Neural cell (in vitro differentiated cells): Measurements from ENCODE around the gene ARPC5L. TPM values are rescaled to one million over a fixed set of nuclear protein-coding genes. Genes with fewer than 3 reads are reported as not detected.

ENCODE experiments used
- H2AFZ ChIP-seq: fragments of 200-600, 300-800 bp; sonication (generic), shearing (Covaris generic); 2 replicates; pipeline ENCODE4 v1.6.0; 2014; ENCODE audit warnings: low read depth, mild to moderate bottlenecking, antibody characterized with exemption, low read length, moderate library complexity
- H3F3A ChIP-seq: fragments of 200-600 bp; shearing (Covaris generic); 2 replicates; pipeline ENCODE4 v1.6.1; 2016; ENCODE audit warnings: mild to moderate bottlenecking, moderate library complexity, mixed read lengths, antibody characterized with exemption, low read length; ENCODE audit not compliant: insufficient read depth, poor library complexity, severe bottlenecking
- H3K27ac ChIP-seq: fragments of 200-600, 300-800 bp; sonication (generic), shearing (Covaris generic); 2 replicates; pipeline ENCODE4 v1.5.1; 2014; ENCODE audit warnings: mild to moderate bottlenecking, low read length, moderate library complexity
- H3K27me3 ChIP-seq: fragments of 300-800, 200-600 bp; sonication (generic), shearing (Covaris generic); 2 replicates; pipeline ENCODE4 v1.6.0; 2014; ENCODE audit warnings: mild to moderate bottlenecking, low read depth, low read length, moderate library complexity; ENCODE audit not compliant: insufficient read depth
- H3K36me3 ChIP-seq: fragments of 300-800, 200-600 bp; sonication (generic), shearing (Covaris generic); 2 replicates; pipeline ENCODE4 v1.5.1; 2014; ENCODE audit warnings: mild to moderate bottlenecking, antibody characterized with exemption, low read length, moderate library complexity; ENCODE audit not compliant: insufficient read depth
- H3K4me2 ChIP-seq: fragments of 300-800, 200-600 bp; sonication (generic), shearing (Covaris generic); 2 replicates; pipeline ENCODE4 v1.6.0; 2014; ENCODE audit warnings: mild to moderate bottlenecking, low read length
- H3K4me3 ChIP-seq: fragments of 300-800, 200-600 bp; sonication (generic), shearing (Covaris generic); 2 replicates; pipeline ENCODE4 v1.5.1; 2014; ENCODE audit warnings: mild to moderate bottlenecking, low read length, moderate library complexity
- H3K79me2 ChIP-seq: fragments of 200-600 bp; shearing (Covaris generic); replicated peaks from 2 replicates; pipeline ENCODE4 v1.6.0; 2014; ENCODE audit warnings: mild to moderate bottlenecking, low read length, moderate library complexity; ENCODE audit not compliant: insufficient read depth
- H3K9ac ChIP-seq: fragments of 300-800, 200-600 bp; sonication (generic), shearing (Covaris generic); 2 replicates; pipeline ENCODE4 v1.6.1; 2016; ENCODE audit warnings: mild to moderate bottlenecking, low read length, mixed read lengths
- H3K9me2 ChIP-seq: fragments of 200-600 bp; shearing (Covaris generic); 2 replicates; pipeline ENCODE4 v1.6.1; 2016; ENCODE audit warnings: mild to moderate bottlenecking, low read length, mixed read lengths; ENCODE audit not compliant: insufficient read depth
- H3K9me3 ChIP-seq: fragments of 200-600, 300-800 bp; sonication (generic), shearing (Covaris generic); 2 replicates; pipeline ENCODE4 v1.6.1; 2016; ENCODE audit warnings: mild to moderate bottlenecking, mixed run types, low read length, moderate library complexity, mixed read lengths
- H4K20me1 ChIP-seq: fragments of 200-600 bp; shearing (Covaris generic); 2 replicates; pipeline ENCODE4 v1.6.1; 2016; ENCODE audit warnings: mild to moderate bottlenecking, mixed run types; ENCODE audit not compliant: insufficient read depth
- CTCF ChIP-seq: fragments of 450-650 bp; IDR thresholded peaks from 2 replicates; pipeline ENCODE4 v1.5.1; 2014; ENCODE audit warnings: antibody characterized with exemption, mild to moderate bottlenecking, moderate library complexity; ENCODE audit not compliant: poor library complexity, severe bottlenecking
- EZH2 ChIP-seq: fragments of 200-600, 300-800 bp; shearing (Covaris generic), sonication (generic); IDR thresholded peaks from 2 replicates; pipeline ENCODE4 v1.6.1; 2014; ENCODE audit warnings: antibody characterized with exemption, low read length, borderline replicate concordance, mild to moderate bottlenecking; ENCODE audit not compliant: insufficient read depth, poor library complexity, severe bottlenecking
- MXI1 ChIP-seq: fragments of 450-650 bp; conservative IDR thresholded peaks from 2 replicates; pipeline ENCODE4 v1.6.1; 2014; ENCODE audit warnings: antibody characterized with exemption, mild to moderate bottlenecking; ENCODE audit not compliant: poor library complexity, severe bottlenecking
- RAD21 ChIP-seq: fragments of 450-650 bp; conservative IDR thresholded peaks from 2 replicates; pipeline ENCODE4 v1.6.1; 2014; ENCODE audit warnings: antibody characterized with exemption, mild to moderate bottlenecking, moderate library complexity
- REST ChIP-seq: IDR thresholded peaks from 2 replicates; pipeline ENCODE4 v1.6.1; 2012; ENCODE audit warnings: borderline replicate concordance
- SMC3 ChIP-seq: fragments of 450-650 bp; conservative IDR thresholded peaks from 2 replicates; pipeline ENCODE4 v1.6.1; 2014; ENCODE audit warnings: antibody characterized with exemption, mild to moderate bottlenecking, moderate library complexity; ENCODE audit not compliant: poor library complexity
- TAF1 ChIP-seq: IDR thresholded peaks from 2 replicates; pipeline ENCODE4 v1.6.1; 2012; ENCODE audit warnings: low read depth
- polyA plus RNA-seq: library from polyadenylated mRNA; depleted of rRNA; stranded (reverse); fragments of >200 nt; gene quantifications from 2 replicates; pipeline ENCODE4 v1.2.3, GENCODE V29; 2014

ARPC5L gene
- polyA plus RNA-seq, 1 donor from 2014 or later, result 46.5 TPM

DNA sequence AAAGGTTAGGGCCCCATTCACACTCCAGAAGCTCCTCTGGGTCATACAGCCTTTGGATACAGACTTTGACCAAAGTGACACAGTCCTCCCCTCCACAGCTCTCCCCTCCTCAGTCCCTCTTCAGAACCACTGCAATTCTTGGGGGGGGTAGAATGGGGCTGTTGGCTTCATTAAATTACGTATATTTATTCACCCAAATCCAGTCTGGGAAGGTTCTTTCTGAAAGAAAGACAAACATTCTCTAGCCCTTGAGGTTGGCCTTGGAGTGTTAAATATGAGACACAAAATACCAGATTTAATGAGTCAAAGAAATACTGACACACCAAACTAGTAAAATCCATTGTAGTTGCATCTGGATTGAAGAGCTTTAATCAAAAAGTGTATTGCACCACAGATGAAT, 16.1 kb downstream of the ARPC5L start:
- Histone ChIP-seq H3K9me3 (no peaks in the 10 kb centered on the region), H3K36me3 (peaks cover 4% of the 10 kb centered on the region), H3K9me2 (no peaks in the 10 kb centered on the region), H3K27ac (no peak overlapping the region), H3F3A (no peaks in the 10 kb centered on the region), H3K4me2 (no peak overlapping the region), H3K27me3 (no peaks in the 10 kb centered on the region), H2AFZ (no peak overlapping the region), H3K79me2 (no peaks in the 10 kb centered on the region), H4K20me1 (no peaks in the 10 kb centered on the region), H3K4me3 (no peak overlapping the region), H3K9ac (no peak overlapping the region)
- TF ChIP-seq RAD21 (no peak), REST (no peak), SMC3 (no peak), CTCF (no peak), MXI1 (no peak)

DNA sequence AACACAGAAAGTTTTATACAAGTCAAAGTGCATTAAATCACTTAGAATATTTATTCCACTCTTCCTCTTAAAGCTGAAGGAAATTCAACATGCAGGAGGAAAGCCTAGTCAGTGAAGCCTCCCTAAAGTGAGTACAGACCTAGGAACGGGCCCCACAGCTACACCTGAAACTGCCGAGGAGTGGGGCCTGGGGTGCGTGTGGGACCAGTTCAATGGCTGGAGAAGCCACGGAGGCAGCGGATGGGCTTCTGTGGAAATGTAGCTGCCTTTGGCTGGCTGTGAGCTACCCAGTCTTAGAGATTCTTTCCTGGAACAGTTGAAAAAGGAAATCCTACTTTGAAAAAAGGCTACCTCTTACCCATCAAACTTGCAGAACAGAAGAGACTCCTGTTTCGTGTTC, 16.6 kb downstream of the ARPC5L start:
- Histone ChIP-seq H3K9me2 (no peaks in the 10 kb centered on the region), H3K9me3 (no peaks in the 10 kb centered on the region), H2AFZ (no peak overlapping the region), H3K27ac (no peak overlapping the region), H3K4me2 (no peak overlapping the region), H3K9ac (no peak overlapping the region), H3K4me3 (no peak overlapping the region), H3K79me2 (no peaks in the 10 kb centered on the region), H3K36me3 (peaks cover 4% of the 10 kb centered on the region), H3K27me3 (no peaks in the 10 kb centered on the region), H3F3A (no peaks in the 10 kb centered on the region), H4K20me1 (no peaks in the 10 kb centered on the region)
- TF ChIP-seq MXI1 (no peak), EZH2 (no peak), CTCF (no peak), TAF1 (no peak)
